Ishikawa (cell line): ENCODE data around the gene MX1.

Experiments
- CREB1 ChIP-seq: IDR thresholded peaks from 2 replicates; pipeline ENCODE4 v1.6.1; 2012; ENCODE audit warnings: low read depth
- EGR1 ChIP-seq: IDR thresholded peaks from 2 replicates; pipeline ENCODE4 v1.6.1; 2012
- EP300 ChIP-seq: IDR thresholded peaks from 2 replicates; pipeline ENCODE4 v1.6.1; 2012; ENCODE audit warnings: borderline replicate concordance
- MAX ChIP-seq: IDR thresholded peaks from 2 replicates; pipeline ENCODE4 v1.6.1; 2012
- RAD21 ChIP-seq: IDR thresholded peaks from 2 replicates; pipeline ENCODE4 v1.6.1; 2012; ENCODE audit warnings: low read depth
- TAF1 ChIP-seq: IDR thresholded peaks from 2 replicates; pipeline ENCODE4 v1.6.1; 2012; ENCODE audit warnings: low read depth, mild to moderate bottlenecking
- TCF12 ChIP-seq: IDR thresholded peaks from 2 replicates; pipeline ENCODE4 v1.6.1; 2012; ENCODE audit warnings: low read depth
- TF ChIP-seq, protein P1 (sequence below): IDR thresholded peaks from 2 replicates; pipeline ENCODE4 v1.6.1; 2012

GRCh38 chr21:41445465-41445862 is 19.4 kb downstream of the MX1 start:
- TF ChIP-seq EP300 (no peak), MAX (no peak), RAD21 (no peak), TAF1 (no peak), EGR1 (no peak), CREB1 (no peak), TCF12 (no peak)
- TF ChIP-seq, protein P1, sequence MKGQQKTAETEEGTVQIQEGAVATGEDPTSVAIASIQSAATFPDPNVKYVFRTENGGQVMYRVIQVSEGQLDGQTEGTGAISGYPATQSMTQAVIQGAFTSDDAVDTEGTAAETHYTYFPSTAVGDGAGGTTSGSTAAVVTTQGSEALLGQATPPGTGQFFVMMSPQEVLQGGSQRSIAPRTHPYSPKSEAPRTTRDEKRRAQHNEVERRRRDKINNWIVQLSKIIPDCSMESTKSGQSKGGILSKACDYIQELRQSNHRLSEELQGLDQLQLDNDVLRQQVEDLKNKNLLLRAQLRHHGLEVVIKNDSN = no peak
